SJCRH30 (cell line): Measurements from ENCODE around the gene ZFTA. TPM values are rescaled to one million over a fixed set of nuclear protein-coding genes. Genes with fewer than 3 reads are reported as not detected.
A peak's percentile ranks its signal among the peaks of the same experiment; 100 is the strongest.
"Not testable (repeated sequence)": the region's sequence is repeated elsewhere in the genome, so short reads cannot be mapped to it uniquely, and the experiment has no call there.

ENCODE experiments used
- DNase-seq, 2 experiments: peaks; one replicate each; pipeline ENCODE4 v3.0.0-alpha.2; 2015 to 2020
- H3K27ac ChIP-seq: fragments of 250-450 bp; sonication (Bioruptor Pico); 2 replicates; pipeline ENCODE4 v1.5.1; 2020; ENCODE audit warnings: mild to moderate bottlenecking, moderate library complexity
- H3K27me3 ChIP-seq: fragments of 250-450 bp; sonication (Bioruptor Pico); 2 replicates; pipeline ENCODE4 v1.5.1; 2020; ENCODE audit warnings: mild to moderate bottlenecking, moderate library complexity
- H3K36me3 ChIP-seq: fragments of 250-450 bp; sonication (Bioruptor Pico); 2 replicates; pipeline ENCODE4 v1.5.1; 2020; ENCODE audit warnings: mild to moderate bottlenecking, moderate library complexity
- H3K4me1 ChIP-seq: fragments of 250-450 bp; sonication (Bioruptor Pico); 2 replicates; pipeline ENCODE4 v1.5.1; 2020; ENCODE audit warnings: mild to moderate bottlenecking, moderate library complexity
- H3K4me3 ChIP-seq: fragments of 250-450 bp; sonication (Bioruptor Pico); 2 replicates; pipeline ENCODE4 v1.5.1; 2020; ENCODE audit warnings: mild to moderate bottlenecking, moderate library complexity
- H3K9me3 ChIP-seq: fragments of 250-450 bp; sonication (Bioruptor Pico); replicated peaks from 2 replicates; pipeline ENCODE4 v1.5.1; 2020; ENCODE audit warnings: mild to moderate bottlenecking, moderate library complexity
- total RNA-seq: library from RNA; depleted of rRNA; stranded (reverse); fragments of >200 nt; shearing (Covaris generic); gene quantifications from 2 replicates; pipeline ENCODE4 v1.2.3, GENCODE V29; 2014

ZFTA gene
- total RNA-seq, 1 experiment from 2014 or later = 20.3 TPM

GRCh38 chr11:63795066-63795465 lies 26.5 kb upstream of the ZFTA start:
- Histone ChIP-seq H3K4me3 (no peak overlapping the region), H3K4me1 (no peaks in the 10 kb centered on the region), H3K27ac (no peak overlapping the region), H3K9me3 (peaks cover 10% of the 10 kb centered on the region), H3K36me3 (no peaks in the 10 kb centered on the region), H3K27me3 (no peaks in the 10 kb centered on the region)
- no peak for DNase-seq

GRCh38 chr11:63793161-63793560 lies 24.6 kb upstream of the ZFTA start:
- H3K9me3 ChIP-seq = peaks cover 10% of the 10 kb centered on the region
- H3K27me3 ChIP-seq = no peaks in the 10 kb centered on the region
- H3K27ac ChIP-seq = no peak overlapping the region
- H3K4me1 ChIP-seq = no peaks in the 10 kb centered on the region
- DNase-seq = no peak
- no peaks in the 10 kb centered on the region for H3K36me3 ChIP-seq
- H3K4me3 ChIP-seq = no peak overlapping the region

GRCh38 chr11:63791495-63792167 lies 23.1 kb upstream of the ZFTA start:
- no peaks in the 10 kb centered on the region for H3K27me3 ChIP-seq
- H3K27ac ChIP-seq = no peak overlapping the region

GRCh38 chr11:63785823-63786222 lies 17.2 kb upstream of the ZFTA start:
- H3K36me3 ChIP-seq = no peaks in the 10 kb centered on the region
- H3K9me3 ChIP-seq = no peaks in the 10 kb centered on the region
- H3K27me3 ChIP-seq = no peaks in the 10 kb centered on the region
- no peak overlapping the region for H3K4me3 ChIP-seq
- H3K4me1 ChIP-seq = peaks cover 5% of the 10 kb centered on the region
- DNase-seq = no peak
- H3K27ac ChIP-seq = no peak overlapping the region

More at GRCh38 chr11:63791495-63792167, 23.1 kb upstream of the ZFTA start:
- H3K4me1 ChIP-seq = no peaks in the 10 kb centered on the region
- peak; percentile 33 to 50 for DNase-seq
- peaks cover 10% of the 10 kb centered on the region for H3K9me3 ChIP-seq
- no peaks in the 10 kb centered on the region for H3K36me3 ChIP-seq
- no peak overlapping the region for H3K4me3 ChIP-seq

- Histone ChIP-seq H3K4me3 (no peak overlapping the region), H3K27me3 (no peaks in the 10 kb centered on the region), H3K4me1 (peaks cover 5% of the 10 kb centered on the region), H3K9me3 (no peaks in the 10 kb centered on the region), H3K36me3 (no peaks in the 10 kb centered on the region), H3K27ac (no peak overlapping the region)
- no peak for DNase-seq
These were observed 15.5 kb upstream of the ZFTA start for GRCh38 chr11:63783925-63784592.

GRCh38 chr11:63782749-63783148 lies 14.2 kb upstream of the ZFTA start:
- Histone ChIP-seq H3K4me1 (peaks cover 5% of the 10 kb centered on the region), H3K4me3 (no peak overlapping the region), H3K27ac (no peak overlapping the region), H3K27me3 (no peaks in the 10 kb centered on the region), H3K9me3 (no peaks in the 10 kb centered on the region), H3K36me3 (no peaks in the 10 kb centered on the region)
- no peak for DNase-seq

- H3K9me3 ChIP-seq = no peaks in the 10 kb centered on the region
- H3K36me3 ChIP-seq = no peaks in the 10 kb centered on the region
- H3K27me3 ChIP-seq = no peaks in the 10 kb centered on the region
- no peak overlapping the region for H3K4me3 ChIP-seq
- DNase-seq = no peak
- no peak overlapping the region for H3K27ac ChIP-seq
- no peaks in the 10 kb centered on the region; the same call in 1 of the 2 replicates for H3K4me1 ChIP-seq
These were observed 10.5 kb upstream of the ZFTA start for GRCh38 chr11:63779039-63779438.

- Histone ChIP-seq H3K9me3 (no peaks in the 10 kb centered on the region), H3K4me3 (no peak overlapping the region), H3K36me3 (no peaks in the 10 kb centered on the region), H3K27me3 (peaks cover 4% of the 10 kb centered on the region; the same call in 1 of the 2 replicates), H3K27ac (no peak overlapping the region), H3K4me1 (no peaks in the 10 kb centered on the region)
- no peak for DNase-seq
These were observed 6.6 kb upstream of the ZFTA start for GRCh38 chr11:63775191-63775590.

- not testable (repeated sequence) for DNase-seq, H3K4me3 ChIP-seq, H3K4me1 ChIP-seq, H3K36me3 ChIP-seq, H3K27me3 ChIP-seq, H3K27ac ChIP-seq, H3K9me3 ChIP-seq
These were observed 3.3 kb upstream of the ZFTA start for GRCh38 chr11:63771741-63772318.

GRCh38 chr11:63770763-63771162 lies 2.2 kb upstream of the ZFTA start:
- Histone ChIP-seq H3K36me3 (no peaks in the 10 kb centered on the region), H3K27me3 (peaks cover 4% of the 10 kb centered on the region; the same call in 1 of the 2 replicates), H3K4me3 (no peak overlapping the region), H3K4me1 (peaks cover 7% of the 10 kb centered on the region; the same call in 1 of the 2 replicates), H3K9me3 (no peaks in the 10 kb centered on the region), H3K27ac (no peak overlapping the region)
- DNase-seq = no peak

GRCh38 chr11:63769714-63770455 lies 1.3 kb upstream of the ZFTA start:
- Histone ChIP-seq H3K4me3 (peak overlapping the region; percentile 96), H3K27ac (no peak overlapping the region), H3K4me1 (peaks cover 7% of the 10 kb centered on the region; the same call in 1 of the 2 replicates), H3K9me3 (no peaks in the 10 kb centered on the region), H3K27me3 (peaks cover 4% of the 10 kb centered on the region; the same call in 1 of the 2 replicates), H3K36me3 (peaks cover under 1% of the 10 kb centered on the region; the same call in 1 of the 2 replicates)
- DNase-seq = peak; percentile 36 to 53

- no peak overlapping the region for H3K27ac ChIP-seq
- H3K36me3 ChIP-seq = peaks cover 6% of the 10 kb centered on the region; the same call in 1 of the 2 replicates
- peaks cover 7% of the 10 kb centered on the region; the same call in 1 of the 2 replicates for H3K4me1 ChIP-seq
- no peaks in the 10 kb centered on the region for H3K9me3 ChIP-seq
- H3K27me3 ChIP-seq = peaks cover 4% of the 10 kb centered on the region; the same call in 1 of the 2 replicates
- peak overlapping the region; percentile 96 for H3K4me3 ChIP-seq
- DNase-seq = peak in 1 of 2 experiments; percentile 38
These were observed 603 bp upstream of the ZFTA start for GRCh38 chr11:63769042-63769713.

GRCh38 chr11:63767565-63768236 lies 874 bp downstream of the ZFTA start:
- Histone ChIP-seq H3K4me1 (peaks cover 7% of the 10 kb centered on the region; the same call in 1 of the 2 replicates), H3K9me3 (no peaks in the 10 kb centered on the region), H3K4me3 (peak overlapping the region; percentile 96), H3K27me3 (peaks cover 4% of the 10 kb centered on the region; the same call in 1 of the 2 replicates), H3K27ac (peak overlapping the region; percentile 42), H3K36me3 (peaks cover 6% of the 10 kb centered on the region; the same call in 1 of the 2 replicates)
- peak; percentile 55 to 77 for DNase-seq

- no peaks in the 10 kb centered on the region for H3K9me3 ChIP-seq
- H3K27ac ChIP-seq = peak overlapping the region; percentile 42; the same call in 1 of the 2 replicates
- H3K36me3 ChIP-seq = peaks cover 9% of the 10 kb centered on the region
- no peak for DNase-seq
- H3K4me3 ChIP-seq = peak overlapping the region; percentile 96
- peaks cover 4% of the 10 kb centered on the region; the same call in 1 of the 2 replicates for H3K27me3 ChIP-seq
- H3K4me1 ChIP-seq = peaks cover 7% of the 10 kb centered on the region; the same call in 1 of the 2 replicates
These were observed 1.4 kb downstream of the ZFTA start for GRCh38 chr11:63767267-63767564.
